ENCODE results near the gene FKBP10. TPM values are rescaled to one million over a fixed set of nuclear protein-coding genes. Genes with fewer than 3 reads are reported as not detected.

The FKBP10 gene
- total and polyA plus RNA-seq, 2 experiments from 2014 or later: 88.0 to 290 TPM

GRCh38 chr17:41822216-41823140 is 9.7 kb downstream of the FKBP10 start:
- Histone ChIP-seq H4K20me1 (ENCODE audit: insufficient read depth, poor library complexity, severe bottlenecking) (no peaks in the 10 kb centered on the region), H2AFZ (no peak overlapping the region), H3K4me1 (ENCODE audit: insufficient read depth) (no peaks in the 10 kb centered on the region), H3K36me3 (replicated peaks; ENCODE audit: insufficient read depth, low read depth) (no peaks in the 10 kb centered on the region), H3K79me2 (no peaks in the 10 kb centered on the region), H3K27ac (no peak overlapping the region), H3K27me3 (no peaks in the 10 kb centered on the region), H3K9me3 (ENCODE audit: low read depth) (no peaks in the 10 kb centered on the region), H3K4me2 (no peak overlapping the region), H3K9me2 (replicated peaks; ENCODE audit: insufficient read depth) (no peaks in the 10 kb centered on the region), H3K4me3 (no peak overlapping the region)
- 93% methylated on average over 12 of the region's 12 CpGs for WGBS (ENCODE audit: low lambda C conversion rate, missing lambda C conversion rate)
- DNase-seq (ENCODE audit: low spot score): no peak
- TF ChIP-seq EZH2 (IDR thresholded peaks at IDR 0.05; ENCODE audit: borderline replicate concordance): no peak
- no peak for TF ChIP-seq EZH2phosphoT487 (IDR thresholded peaks at IDR 0.05; ENCODE audit: low read depth, severe bottlenecking, unreplicated experiment)
- TF ChIP-seq, protein P1, sequence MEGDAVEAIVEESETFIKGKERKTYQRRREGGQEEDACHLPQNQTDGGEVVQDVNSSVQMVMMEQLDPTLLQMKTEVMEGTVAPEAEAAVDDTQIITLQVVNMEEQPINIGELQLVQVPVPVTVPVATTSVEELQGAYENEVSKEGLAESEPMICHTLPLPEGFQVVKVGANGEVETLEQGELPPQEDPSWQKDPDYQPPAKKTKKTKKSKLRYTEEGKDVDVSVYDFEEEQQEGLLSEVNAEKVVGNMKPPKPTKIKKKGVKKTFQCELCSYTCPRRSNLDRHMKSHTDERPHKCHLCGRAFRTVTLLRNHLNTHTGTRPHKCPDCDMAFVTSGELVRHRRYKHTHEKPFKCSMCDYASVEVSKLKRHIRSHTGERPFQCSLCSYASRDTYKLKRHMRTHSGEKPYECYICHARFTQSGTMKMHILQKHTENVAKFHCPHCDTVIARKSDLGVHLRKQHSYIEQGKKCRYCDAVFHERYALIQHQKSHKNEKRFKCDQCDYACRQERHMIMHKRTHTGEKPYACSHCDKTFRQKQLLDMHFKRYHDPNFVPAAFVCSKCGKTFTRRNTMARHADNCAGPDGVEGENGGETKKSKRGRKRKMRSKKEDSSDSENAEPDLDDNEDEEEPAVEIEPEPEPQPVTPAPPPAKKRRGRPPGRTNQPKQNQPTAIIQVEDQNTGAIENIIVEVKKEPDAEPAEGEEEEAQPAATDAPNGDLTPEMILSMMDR (IDR thresholded peaks at IDR 0.05; ENCODE audit: poor library complexity): no peak

DNA sequence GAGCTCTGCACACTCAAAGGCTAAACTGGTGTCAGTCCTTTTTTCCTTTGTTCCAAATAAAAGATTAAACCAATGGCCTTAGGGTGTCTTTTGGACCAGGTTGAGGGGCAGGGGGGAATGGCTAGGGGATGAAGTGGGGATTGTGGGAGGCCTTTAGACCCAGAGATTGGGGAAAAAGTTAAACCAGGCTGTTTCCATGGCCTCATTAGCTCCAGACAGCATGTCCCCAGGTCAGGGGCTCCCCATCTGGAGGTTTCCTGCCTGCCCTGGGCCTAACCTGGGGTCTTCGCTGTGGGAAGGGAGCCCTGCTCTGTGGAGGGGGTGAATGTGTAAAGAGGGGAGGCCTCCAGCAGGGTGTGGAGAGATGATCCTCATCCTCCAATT is 10.3 kb downstream of the FKBP10 start:
- no peak overlapping the region for H2AFZ ChIP-seq
- no peaks in the 10 kb centered on the region for H3K4me1 ChIP-seq (ENCODE audit: insufficient read depth)
- H3K27ac ChIP-seq: no peak overlapping the region
- H3K4me2 ChIP-seq: no peak overlapping the region
- H3K79me2 ChIP-seq: no peaks in the 10 kb centered on the region
- no peaks in the 10 kb centered on the region for H3K36me3 ChIP-seq (replicated peaks; ENCODE audit: insufficient read depth, low read depth)
- 90% methylated on average over 1 of the region's 1 CpG for WGBS (ENCODE audit: low lambda C conversion rate, missing lambda C conversion rate)
- no peak for DNase-seq (ENCODE audit: low spot score)
- no peaks in the 10 kb centered on the region for H3K9me3 ChIP-seq (ENCODE audit: low read depth)
- no peaks in the 10 kb centered on the region for H3K27me3 ChIP-seq
- no peaks in the 10 kb centered on the region for H4K20me1 ChIP-seq (ENCODE audit: insufficient read depth, poor library complexity, severe bottlenecking)
- TF ChIP-seq EZH2phosphoT487 (IDR thresholded peaks at IDR 0.05; ENCODE audit: low read depth, severe bottlenecking, unreplicated experiment): no peak
- no peak for TF ChIP-seq EZH2 (IDR thresholded peaks at IDR 0.05; ENCODE audit: borderline replicate concordance)
- TF ChIP-seq, protein P1 (IDR thresholded peaks at IDR 0.05; ENCODE audit: poor library complexity): no peak
- H3K4me3 ChIP-seq: no peak overlapping the region
- H3K9me2 ChIP-seq (replicated peaks; ENCODE audit: insufficient read depth): no peaks in the 10 kb centered on the region

GRCh38 chr17:41823580-41823979 is 10.8 kb downstream of the FKBP10 start:
- no peak overlapping the region for H2AFZ ChIP-seq
- no peak for DNase-seq (ENCODE audit: low spot score)
- no peaks in the 10 kb centered on the region for H3K79me2 ChIP-seq
- H3K36me3 ChIP-seq (replicated peaks; ENCODE audit: insufficient read depth, low read depth): no peaks in the 10 kb centered on the region
- H3K4me3 ChIP-seq: no peak overlapping the region
- no peaks in the 10 kb centered on the region for H3K9me3 ChIP-seq (ENCODE audit: low read depth)
- no peaks in the 10 kb centered on the region for H3K9me2 ChIP-seq (replicated peaks; ENCODE audit: insufficient read depth)
- WGBS (ENCODE audit: low lambda C conversion rate, missing lambda C conversion rate): 88% methylated on average over 7 of the region's 7 CpGs
- TF ChIP-seq EZH2phosphoT487 (IDR thresholded peaks at IDR 0.05; ENCODE audit: low read depth, severe bottlenecking, unreplicated experiment): no peak
- TF ChIP-seq EZH2 (IDR thresholded peaks at IDR 0.05; ENCODE audit: borderline replicate concordance): no peak
- TF ChIP-seq, protein P1 (IDR thresholded peaks at IDR 0.05; ENCODE audit: poor library complexity): no peak
- no peak overlapping the region for H3K27ac ChIP-seq
- H3K27me3 ChIP-seq: no peaks in the 10 kb centered on the region
- no peaks in the 10 kb centered on the region for H4K20me1 ChIP-seq (ENCODE audit: insufficient read depth, poor library complexity, severe bottlenecking)
- H3K4me1 ChIP-seq (ENCODE audit: insufficient read depth): no peaks in the 10 kb centered on the region
- no peak overlapping the region for H3K4me2 ChIP-seq

Data from hepatocyte (in vitro differentiated cells).